OCI-LY7 (cell line): Measurements from ENCODE around the gene SIGLEC7. TPM values are rescaled to one million over a fixed set of nuclear protein-coding genes. Genes with fewer than 3 reads are reported as not detected.

Experiments
- BruUV-seq: library from RNA; stranded (reverse); fragments of 400-500 nt; replicated peaks from 2 replicates; lab custom pipeline; 2021; lab: Mats Ljungman, UMichigan
- CTCF ChIA-PET: fragments of 300-600 bp; sonication (Branson Sonifier 250); formaldehyde crosslinking; loops from one replicate; lab custom pipeline; 2022; ENCODE audit warnings: antibody characterized with exemption; ENCODE audit not compliant: unreplicated experiment; lab: Charles Lee
- POLR2A ChIA-PET: fragments of 300-600 bp; sonication (Branson Sonifier 250); formaldehyde crosslinking; loops from one replicate; lab custom pipeline; 2022; ENCODE audit warnings: antibody characterized with exemption; lab: Charles Lee
- DNase-seq: peaks from one replicate; pipeline ENCODE4 v3.0.0-alpha.2; 2015; ENCODE audit warnings: low spot score
- H2AFZ ChIP-seq: fragments of 200-600 bp; sonication (generic), shearing (Covaris generic); 2 replicates; pipeline ENCODE4 v1.6.1; 2014; ENCODE audit warnings: mild to moderate bottlenecking, antibody characterized with exemption, low read length, moderate library complexity
- H3K27ac ChIP-seq: fragments of 200-600 bp; sonication (generic); 2 replicates; pipeline ENCODE4 v1.5.1; 2014; ENCODE audit warnings: mixed run types, low read depth, mild to moderate bottlenecking, moderate library complexity, low read length, inconsistent platforms; ENCODE audit not compliant: poor library complexity, severe bottlenecking
- H3K36me3 ChIP-seq: fragments of 200-600 bp; sonication (generic); 2 replicates; pipeline ENCODE4 v1.6.1; 2014; ENCODE audit warnings: mild to moderate bottlenecking, antibody characterized with exemption, low read length, moderate library complexity, mixed read lengths; ENCODE audit not compliant: insufficient read depth
- H3K4me1 ChIP-seq: fragments of 200-600 bp; sonication (generic); 2 replicates; pipeline ENCODE4 v1.5.1; 2014; ENCODE audit warnings: mild to moderate bottlenecking, low read length; ENCODE audit not compliant: insufficient read depth, poor library complexity, severe bottlenecking
- H3K4me2 ChIP-seq: fragments of 200-600 bp; sonication (generic); 2 replicates; pipeline ENCODE4 v1.6.1; 2014; ENCODE audit warnings: mild to moderate bottlenecking, low read length
- H3K4me3 ChIP-seq: fragments of 200-600 bp; sonication (generic); 2 replicates; pipeline ENCODE4 v1.5.1; 2014; ENCODE audit warnings: mild to moderate bottlenecking, low read depth, low read length; ENCODE audit not compliant: poor library complexity, severe bottlenecking
- H3K79me2 ChIP-seq: fragments of 200-600 bp; sonication (generic); 2 replicates; pipeline ENCODE4 v1.6.1; 2016; ENCODE audit warnings: low read depth, mild to moderate bottlenecking, low read length, moderate library complexity, mixed read lengths; ENCODE audit not compliant: insufficient read depth
- H3K9me2 ChIP-seq: fragments of 200-600 bp; sonication (generic); 2 replicates; pipeline ENCODE4 v1.6.1; 2016; ENCODE audit warnings: mild to moderate bottlenecking, low read length, mixed read lengths; ENCODE audit not compliant: insufficient read depth
- H3K9me3 ChIP-seq: fragments of 200-600 bp; sonication (generic); 2 replicates; pipeline ENCODE4 v1.6.1; 2014; ENCODE audit warnings: mild to moderate bottlenecking, mixed run types, low read length, mixed read lengths
- H4K20me1 ChIP-seq: fragments of 200-600 bp; sonication (generic); 2 replicates; pipeline ENCODE4 v1.6.1; 2014; ENCODE audit warnings: mild to moderate bottlenecking, antibody characterized with exemption, low read length, moderate library complexity, mixed read lengths; ENCODE audit not compliant: insufficient read depth
- CTCF ChIP-seq: fragments of 200-600 bp; sonication (generic); conservative IDR thresholded peaks from 2 replicates; pipeline ENCODE4 v1.5.1; 2014; ENCODE audit warnings: mild to moderate bottlenecking, antibody characterized with exemption, low read length, moderate library complexity, mixed read lengths
- EZH2phosphoT487 ChIP-seq: fragments of 200-600 bp; sonication (generic); IDR thresholded peaks from 2 replicates; pipeline ENCODE4 v1.6.1; 2018; ENCODE audit warnings: low read depth, borderline replicate concordance, mild to moderate bottlenecking, mixed run types, antibody characterized with exemption, low read length, moderate library complexity, mixed read lengths
- intact Hi-C: fragments of 100-400 bp; cut with micrococcal nuclease; formaldehyde crosslinking; loops from one replicate; pipeline ENCODE4 v1.10.0; 2022; ENCODE audit not compliant: unreplicated experiment
- total RNA-seq, 2 experiments: library from RNA; depleted of rRNA in 1 of 2; stranded (reverse); fragments of >200 nt in 1 of 2; shearing (Covaris generic) in 1 of 2; gene quantifications; 2 replicates each; pipeline ENCODE4 v1.2.3, GENCODE V29; 2014 to 2022

SIGLEC7 gene
- total RNA-seq, 2 experiments from 2014 or later = not detected

GRCh38 chr19:51143486-51143885 is 1.4 kb downstream of the SIGLEC7 start:
- Histone ChIP-seq H3K27ac (no peak overlapping the region), H2AFZ (no peak overlapping the region), H3K9me3 (no peaks in the 10 kb centered on the region), H3K4me1 (no peaks in the 10 kb centered on the region), H3K9me2 (no peaks in the 10 kb centered on the region), H3K4me3 (no peak overlapping the region), H3K4me2 (no peak overlapping the region), H3K36me3 (no peaks in the 10 kb centered on the region), H3K79me2 (no peaks in the 10 kb centered on the region), H4K20me1 (no peaks in the 10 kb centered on the region)
- CTCF ChIA-PET = no interaction called here
- no peak for TF ChIP-seq EZH2phosphoT487
- TF ChIP-seq CTCF = no peak
- no TSS peak for BruUV-seq
- no peak for DNase-seq
- intact Hi-C loops = no loop called here
- POLR2A ChIA-PET = no interaction called here

- no peak overlapping the region for H3K27ac ChIP-seq
- BruUV-seq = no TSS peak
- TF ChIP-seq CTCF (no peak), EZH2phosphoT487 (no peak)
- H3K4me1 ChIP-seq = no peaks in the 10 kb centered on the region
- no peak overlapping the region for H3K4me2 ChIP-seq
- intact Hi-C loops = no loop called here
- H3K36me3 ChIP-seq = no peaks in the 10 kb centered on the region
- ChIA-PET CTCF (no interaction called here), POLR2A (no interaction called here)
- no peaks in the 10 kb centered on the region for H4K20me1 ChIP-seq
- no peaks in the 10 kb centered on the region for H3K9me3 ChIP-seq
- H3K9me2 ChIP-seq = no peaks in the 10 kb centered on the region
- H3K4me3 ChIP-seq = no peak overlapping the region
- H2AFZ ChIP-seq = no peak overlapping the region
- no peak for DNase-seq
- no peaks in the 10 kb centered on the region for H3K79me2 ChIP-seq
Observed at GRCh38 chr19:51144482-51145045, 2.5 kb downstream of the SIGLEC7 start.

GRCh38 chr19:51145916-51146493 is 3.9 kb downstream of the SIGLEC7 start:
- ChIA-PET CTCF (no interaction called here), POLR2A (no interaction called here)
- DNase-seq = no peak
- Histone ChIP-seq H2AFZ (no peak overlapping the region), H3K27ac (no peak overlapping the region), H3K4me2 (no peak overlapping the region), H3K4me1 (no peaks in the 10 kb centered on the region), H3K36me3 (no peaks in the 10 kb centered on the region), H3K9me2 (no peaks in the 10 kb centered on the region), H4K20me1 (no peaks in the 10 kb centered on the region), H3K9me3 (no peaks in the 10 kb centered on the region), H3K4me3 (no peak overlapping the region), H3K79me2 (no peaks in the 10 kb centered on the region)
- TF ChIP-seq CTCF (no peak), EZH2phosphoT487 (no peak)
- no TSS peak for BruUV-seq
- intact Hi-C loops = no loop called here
